Activated gamma-delta T cell (primary cell): ENCODE results near the gene EIF4H.
"Not testable (repeated sequence)": the region's sequence is repeated elsewhere in the genome, so short reads cannot be mapped to it uniquely, and the experiment has no call there.

Experiments
- DNase-seq: peaks from one replicate; lab custom pipeline; 2025; lab: John Stamatoyannopoulos, UW
- total RNA-seq, 2 donors: gene quantifications; one replicate each; lab custom pipeline; 2026; lab: John Stamatoyannopoulos, UW

Gene EIF4H
- 307 to 318 reads per million in 2 donors for total RNA-seq

- peak; percentile 92 for DNase-seq
Measured at GRCh38 chr7:74173866-74174605, at the start of gene EIF4H. TSS of gene EIF4H (plus strand) at chr7:74174356. CDS start at chr7:74174384, 28 bp downstream.

- no peak for DNase-seq
Measured at GRCh38 chr7:74126220-74126880, 47.8 kb upstream of the EIF4H start.

DNA sequence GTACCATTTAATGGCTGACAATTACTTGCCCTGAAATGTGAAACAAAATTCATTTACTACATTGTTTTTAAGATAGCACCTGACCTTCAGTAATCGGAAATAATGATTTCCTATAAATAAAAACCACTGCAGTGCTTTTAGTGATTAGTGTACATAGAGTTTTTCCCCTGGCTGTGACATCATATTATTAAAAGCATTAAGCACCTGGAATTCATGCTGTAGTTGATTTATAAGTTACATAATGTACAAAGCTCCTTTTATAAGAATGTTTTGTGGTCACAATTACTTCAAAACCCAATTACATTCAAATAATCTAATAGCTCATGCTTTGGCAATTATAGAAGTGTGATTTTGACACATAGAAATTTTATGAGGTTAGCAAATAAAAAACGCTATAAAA lies 44.3 kb upstream of the EIF4H start:
- no peak for DNase-seq

DNA sequence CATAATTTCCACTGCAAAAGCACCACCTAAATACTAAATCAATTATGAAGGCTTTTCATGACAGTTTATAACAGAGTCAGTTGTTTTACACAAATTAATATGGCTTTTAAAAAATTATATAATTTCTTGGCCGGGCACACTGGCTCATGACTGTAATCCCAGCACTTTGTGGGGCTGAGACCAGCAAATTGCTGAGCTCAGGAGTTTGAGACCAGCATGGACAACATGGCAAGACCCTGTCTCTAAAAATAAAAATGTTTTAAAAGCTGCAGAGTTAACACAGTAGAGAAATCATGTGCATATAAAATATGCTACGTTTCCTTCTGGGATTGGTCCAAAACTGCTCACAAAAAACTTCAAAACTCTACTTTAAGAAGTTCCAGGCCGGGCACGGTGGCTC lies 43.6 kb upstream of the EIF4H start:
- no peak for DNase-seq

DNA sequence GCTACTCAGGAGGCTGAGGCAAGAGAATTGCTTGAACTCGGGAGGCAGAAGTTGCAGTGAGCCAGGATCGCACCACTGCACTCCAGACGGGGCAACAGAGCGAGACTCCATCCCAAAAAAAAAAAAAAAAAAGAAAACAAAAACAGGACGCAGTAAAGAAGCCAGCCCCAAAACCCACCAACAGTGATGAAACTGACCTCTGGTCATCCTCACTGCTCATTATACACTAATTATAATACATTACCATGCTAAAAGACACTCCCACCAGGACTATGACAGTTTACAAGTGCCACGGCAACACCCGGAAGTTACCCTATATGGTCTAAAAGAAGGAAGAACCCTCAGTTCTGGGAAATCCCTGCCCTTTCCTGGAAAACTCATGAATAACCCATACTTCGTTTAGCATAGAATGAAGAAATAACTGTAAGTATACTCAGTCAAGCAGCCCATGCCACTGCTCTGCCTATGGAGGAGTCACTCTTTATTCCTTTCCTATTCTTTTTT lies 40.0 kb upstream of the EIF4H start:
- DNase-seq, result no peak

DNA sequence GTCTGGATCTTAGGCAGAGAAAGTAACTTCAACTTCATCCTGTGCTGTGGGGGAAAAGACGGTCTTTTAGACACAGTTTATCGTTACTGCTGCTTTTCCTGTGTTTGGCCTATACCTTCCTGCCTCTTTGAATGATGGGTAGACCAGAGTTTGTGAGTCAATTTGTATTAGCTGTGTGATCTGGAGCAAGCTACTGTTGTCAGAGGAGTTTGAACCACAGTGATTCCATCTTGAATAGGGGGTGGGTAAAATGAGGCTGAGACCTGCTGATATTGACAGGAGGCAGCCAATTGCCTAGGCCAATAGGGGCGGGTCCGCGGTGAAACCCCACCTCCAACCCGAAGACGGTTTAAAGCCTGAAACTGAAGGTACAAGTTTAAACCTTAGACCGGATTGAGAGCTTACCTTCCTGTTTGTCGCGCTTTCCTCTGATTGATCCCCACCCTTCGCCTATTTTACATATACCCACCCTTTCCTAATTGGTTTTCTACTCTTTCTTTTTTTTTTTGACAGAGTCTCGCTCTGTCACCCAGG lies 35.8 kb upstream of the EIF4H start:
- no peak for DNase-seq

GRCh38 chr7:74138945-74139843 lies 35.0 kb upstream of the EIF4H start:
- no peak for DNase-seq

DNA sequence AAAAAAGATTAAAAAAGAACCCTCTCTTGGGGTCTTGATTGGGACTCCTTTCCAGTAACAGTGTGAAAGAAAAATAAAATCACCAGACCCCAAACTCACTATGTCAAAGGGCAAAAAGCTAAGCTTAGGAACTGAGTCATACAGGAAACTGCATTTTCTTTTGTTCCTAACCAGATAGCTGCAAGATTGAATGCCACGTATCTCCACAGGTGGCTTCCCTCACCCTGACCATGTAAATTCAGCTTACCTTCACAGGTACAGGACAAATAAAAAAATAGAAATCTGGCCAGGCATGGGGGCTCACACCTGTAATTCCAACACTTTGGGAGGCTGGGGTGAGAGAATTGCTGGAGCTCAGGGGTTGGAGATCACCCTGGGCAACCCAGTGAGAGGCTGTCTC lies 32.5 kb upstream of the EIF4H start:
- no peak for DNase-seq

DNA sequence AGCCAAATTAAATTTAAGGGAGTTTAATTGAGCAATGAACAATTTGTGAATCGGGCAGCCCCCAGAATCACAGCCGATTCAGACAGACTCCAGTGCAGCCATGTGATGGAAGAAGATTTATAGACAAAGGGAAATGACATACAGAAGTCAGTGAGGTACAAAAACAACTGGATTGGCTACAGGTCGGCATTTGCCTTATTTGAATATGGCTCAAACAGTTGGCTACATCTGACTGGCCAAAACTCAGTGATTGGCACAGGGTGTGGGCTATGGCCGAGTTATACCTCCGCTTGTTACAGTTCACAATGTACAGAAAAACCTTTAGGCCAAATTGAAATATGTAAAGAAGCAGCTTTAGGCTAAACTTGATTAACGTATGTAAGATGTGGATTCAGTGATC lies 30.8 kb upstream of the EIF4H start:
- DNase-seq, result no peak

- DNase-seq, result no peak
Measured at GRCh38 chr7:74148491-74148890, 25.7 kb upstream of the EIF4H start.

DNA sequence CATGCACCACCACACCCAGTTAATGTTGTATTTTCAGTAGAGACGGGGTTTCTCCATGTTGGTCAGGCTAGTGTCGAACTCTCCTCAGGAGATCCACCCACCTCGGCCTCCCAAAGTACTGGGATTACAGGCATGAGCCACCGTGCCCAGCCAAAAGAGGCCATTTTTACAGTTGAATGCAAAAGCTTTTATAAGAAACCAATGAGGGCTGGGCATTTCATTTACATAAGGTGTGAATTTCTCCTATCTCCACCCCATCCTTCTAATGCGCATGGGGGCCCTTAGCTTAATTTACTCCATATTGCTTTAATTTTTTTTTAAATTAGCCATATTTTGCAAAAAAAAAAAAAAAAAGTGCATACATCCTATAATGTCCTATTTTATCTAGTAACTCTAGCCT lies 25.1 kb upstream of the EIF4H start:
- no peak for DNase-seq

GRCh38 chr7:74149603-74150002 lies 24.6 kb upstream of the EIF4H start:
- DNase-seq, result no peak

GRCh38 chr7:74153736-74154135 lies 20.4 kb upstream of the EIF4H start:
- no peak for DNase-seq

DNA sequence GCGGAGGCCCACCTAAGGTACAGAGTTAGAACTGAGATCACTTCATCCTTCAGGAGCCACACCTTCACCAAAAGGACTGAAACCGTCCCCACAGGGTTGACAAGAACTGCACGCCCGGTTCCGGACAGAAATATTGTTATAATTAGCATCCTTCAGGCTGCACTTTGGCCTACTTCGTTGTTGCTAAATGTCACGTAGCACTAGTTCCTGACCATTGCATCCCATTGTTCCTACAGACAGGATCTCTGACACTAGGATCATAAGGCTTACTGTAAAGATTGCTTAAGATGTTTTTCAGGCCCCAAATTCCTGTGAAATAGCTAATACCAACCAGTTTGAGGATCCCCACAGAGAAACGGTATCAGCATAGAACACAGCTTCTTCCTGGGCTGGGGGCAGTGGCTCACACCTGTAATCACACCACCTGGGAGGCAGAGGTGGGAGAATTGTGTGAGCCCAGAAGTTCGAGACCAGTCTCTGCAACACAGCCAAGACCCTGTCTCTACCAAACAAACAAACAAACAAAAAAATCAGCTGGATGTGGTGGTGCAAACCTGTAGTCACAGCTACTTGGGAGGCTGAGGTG lies 18.3 kb upstream of the EIF4H start:
- DNase-seq, result no peak

- no peak for DNase-seq
Measured at GRCh38 chr7:74157605-74158004, 16.6 kb upstream of the EIF4H start.

DNA sequence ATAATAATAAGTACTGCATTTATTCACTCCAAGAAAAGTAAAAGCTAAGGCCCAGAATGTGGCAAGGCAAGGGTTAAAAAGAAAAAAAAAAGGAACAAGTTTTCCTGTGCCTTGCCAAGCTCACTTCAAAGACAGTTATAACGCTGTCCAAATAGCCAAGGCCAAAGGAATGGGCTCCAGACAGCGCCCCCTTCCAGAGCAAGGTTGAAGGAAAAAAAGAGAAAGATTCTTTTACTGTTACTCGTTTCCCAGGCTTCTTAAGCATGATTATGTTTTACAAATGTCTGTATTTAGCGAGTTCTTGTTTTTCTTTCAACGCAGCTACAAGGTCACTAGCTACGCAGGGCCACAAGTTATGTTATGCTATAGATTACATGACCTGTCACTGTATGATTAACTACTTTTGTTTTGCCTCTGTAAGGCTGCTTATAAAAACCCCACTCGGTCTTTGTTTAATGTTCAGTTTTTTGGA lies 9.1 kb upstream of the EIF4H start:
- no peak for DNase-seq

- DNase-seq, result no peak
Measured at GRCh38 chr7:74165867-74166593, 8.1 kb upstream of the EIF4H start.

GRCh38 chr7:74167324-74167723 lies 6.8 kb upstream of the EIF4H start:
- DNase-seq, result not testable (repeated sequence)

DNA sequence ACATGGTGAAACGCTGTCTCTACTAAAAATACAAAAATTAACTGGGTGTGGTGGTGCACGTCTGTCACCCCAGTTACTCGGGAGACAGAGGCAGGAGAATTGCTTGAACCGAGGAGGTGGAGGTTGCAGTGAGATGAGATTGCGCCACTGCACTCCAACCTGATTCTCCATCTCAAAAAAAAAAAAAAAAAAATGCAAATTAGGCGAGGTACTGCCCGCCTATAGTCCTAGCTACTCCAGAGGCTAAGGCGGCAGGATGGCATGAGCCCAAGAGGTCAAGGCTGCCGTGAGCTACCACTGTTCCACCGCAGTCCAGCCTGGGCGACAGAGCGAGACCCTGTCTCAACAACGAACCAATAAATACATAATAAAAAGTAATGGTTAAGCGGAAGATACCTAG lies 1.1 kb upstream of the EIF4H start:
- DNase-seq, result no peak

GRCh38 chr7:74173491-74173865 lies 678 bp upstream of the EIF4H start:
- no peak for DNase-seq

DNA sequence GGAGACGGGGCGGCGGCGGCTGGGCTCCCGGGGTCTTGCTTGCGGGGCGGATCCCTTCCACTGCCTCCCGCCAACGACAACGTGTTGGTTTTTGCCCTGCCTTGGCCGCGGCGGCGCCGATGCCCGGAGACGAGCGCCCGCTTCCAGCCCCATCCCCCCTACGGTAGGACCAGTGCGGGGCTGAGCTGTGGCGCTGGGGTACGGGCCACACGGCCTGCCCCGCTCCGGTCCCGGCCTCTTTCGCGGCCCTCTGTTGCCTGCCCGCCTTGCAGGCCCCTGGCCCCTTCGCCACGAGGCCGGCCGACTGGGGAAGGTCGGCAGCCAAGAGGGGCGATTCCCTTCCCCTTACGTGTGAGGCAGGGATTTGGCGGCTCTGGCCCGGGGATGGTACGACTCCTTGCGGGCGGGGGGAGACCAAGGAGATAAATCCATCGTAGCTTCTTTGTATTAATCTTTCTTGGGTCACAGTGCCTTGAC lies 488 bp downstream of the EIF4H start:
- DNase-seq, result peak; percentile 37
